IMR-90 (cell line): ENCODE results near the gene C2orf49. TPM values are rescaled to one million over a fixed set of nuclear protein-coding genes. Genes with fewer than 3 reads are reported as not detected.

Experiments used
- ATAC-seq: fragments of 200-7000 bp; cut with Tn5 transposase; 2 replicates; pipeline ENCODE4 v1.9.1; 2020; ENCODE audit warnings: low read depth, mild to moderate bottlenecking, moderate library complexity
- BruUV-seq: library from RNA; stranded (reverse); fragments of 400-500 nt; replicated peaks from 2 replicates; lab custom pipeline; 2021; lab: Mats Ljungman, UMichigan
- CTCF ChIA-PET: fragments of 300-600 bp; formaldehyde crosslinking; extraction: SDS; loops from one replicate; lab custom pipeline; 2021; ENCODE audit warnings: antibody characterized with exemption; lab: Yijun Ruan, JAX
- POLR2A ChIA-PET: fragments of 300-600 bp; sonication (Branson Sonifier 250); formaldehyde crosslinking; loops from one replicate; lab custom pipeline; 2022; ENCODE audit warnings: antibody characterized with exemption; ENCODE audit not compliant: unreplicated experiment; lab: Charles Lee
- DNase-seq: peaks from one replicate; pipeline ENCODE4 v3.0.0; 2013
- H2AFZ ChIP-seq: replicated peaks from 2 replicates; pipeline ENCODE3; 2013; ENCODE audit warnings: low read length, mild to moderate bottlenecking; ENCODE audit not compliant: poor library complexity
- H2AK5ac ChIP-seq: 2 replicates; pipeline ENCODE4 v1.6.1; 2013; ENCODE audit warnings: low read depth, low read length, inconsistent platforms
- H2AK9ac ChIP-seq: replicated peaks from 2 replicates; pipeline ENCODE3; 2013; ENCODE audit warnings: mild to moderate bottlenecking, low read depth, low read length, moderate library complexity; ENCODE audit not compliant: poor library complexity
- H2BK120ac ChIP-seq: 2 replicates; pipeline ENCODE4 v1.6.1; 2013; ENCODE audit warnings: low read depth, low read length, inconsistent platforms
- H2BK15ac ChIP-seq: 3 replicates; pipeline ENCODE4 v1.6.1; 2013; ENCODE audit warnings: low read depth, low read length, inconsistent platforms
- H2BK20ac ChIP-seq: 2 replicates; pipeline ENCODE4 v1.6.1; 2013; ENCODE audit warnings: low read depth, mild to moderate bottlenecking, inconsistent platforms, low read length, moderate library complexity
- H2BK5ac ChIP-seq: 2 replicates; pipeline ENCODE4 v1.6.1; 2013; ENCODE audit warnings: mild to moderate bottlenecking, low read depth, low read length, inconsistent platforms; ENCODE audit not compliant: poor library complexity, severe bottlenecking
- H3K14ac ChIP-seq: replicated peaks from 2 replicates; pipeline ENCODE4 v1.6.1; 2013; ENCODE audit warnings: low read depth, low read length, inconsistent platforms
- H3K18ac ChIP-seq: 2 replicates; pipeline ENCODE4 v1.6.1; 2013; ENCODE audit warnings: low read depth, low read length, control low read depth
- H3K23ac ChIP-seq: 2 replicates; pipeline ENCODE4 v1.6.1; 2013; ENCODE audit warnings: low read depth, low read length, inconsistent platforms
- H3K27ac ChIP-seq: 2 replicates; pipeline ENCODE4 v1.5.1; 2013; ENCODE audit warnings: mild to moderate bottlenecking, control low read depth, low read length; ENCODE audit not compliant: insufficient read depth
- H3K27me3 ChIP-seq: 2 replicates; pipeline ENCODE4 v1.6.1; 2013; ENCODE audit warnings: low read length; ENCODE audit not compliant: control insufficient read depth, insufficient read depth
- H3K36me3 ChIP-seq: 2 replicates; pipeline ENCODE4 v1.6.1; 2013; ENCODE audit warnings: low read length, mixed read lengths; ENCODE audit not compliant: control insufficient read depth, insufficient read depth
- H3K4ac ChIP-seq: 2 replicates; pipeline ENCODE4 v1.6.1; 2013; ENCODE audit warnings: low read depth, low read length, inconsistent platforms
- H3K4me1 ChIP-seq: 2 replicates; pipeline ENCODE4 v1.6.1; 2013; ENCODE audit warnings: low read length, mixed read lengths; ENCODE audit not compliant: control insufficient read depth, insufficient read depth
- H3K4me2 ChIP-seq: 2 replicates; pipeline ENCODE4 v1.6.1; 2013; ENCODE audit warnings: low read depth, mild to moderate bottlenecking, control low read depth, low read length, moderate library complexity
- H3K4me3 ChIP-seq: 2 replicates; pipeline ENCODE4 v1.5.1; 2013; ENCODE audit warnings: low read depth, mild to moderate bottlenecking, control low read depth, low read length, moderate library complexity; ENCODE audit not compliant: insufficient read depth
- H3K56ac ChIP-seq: 2 replicates; pipeline ENCODE4 v1.6.1; 2013; ENCODE audit warnings: low read length, inconsistent platforms; ENCODE audit not compliant: insufficient read depth; ENCODE audit errors: extremely low read depth
- H3K79me1 ChIP-seq, 2 experiments: 2 replicates each; pipeline ENCODE4 v1.6.1; 2013; ENCODE audit warnings: low read length in 2 of 2, inconsistent platforms in 1 of 2, low read depth in 1 of 2
- H3K9ac ChIP-seq: 2 replicates; pipeline ENCODE4 v1.6.1; 2013; ENCODE audit warnings: low read depth, low read length, control low read depth
- H3K9me1 ChIP-seq: 2 replicates; pipeline ENCODE4 v1.6.1; 2013; ENCODE audit warnings: low read length, inconsistent platforms; ENCODE audit not compliant: insufficient read depth
- H3K9me3 ChIP-seq: 2 replicates; pipeline ENCODE4 v1.6.1; 2013; ENCODE audit warnings: low read length; ENCODE audit not compliant: control insufficient read depth, insufficient read depth
- H4K20me1 ChIP-seq: 2 replicates; pipeline ENCODE4 v1.6.1; 2013; ENCODE audit warnings: low read length, inconsistent platforms; ENCODE audit not compliant: insufficient read depth
- H4K5ac ChIP-seq: 2 replicates; pipeline ENCODE4 v1.6.1; 2013; ENCODE audit warnings: mild to moderate bottlenecking, low read depth, low read length, control low read depth
- H4K8ac ChIP-seq, 2 experiments: 2 replicates each; pipeline ENCODE4 v1.6.1; 2013; ENCODE audit warnings: low read depth in 2 of 2, low read length in 2 of 2, control low read depth in 1 of 2, inconsistent platforms in 1 of 2
- H4K91ac ChIP-seq: 2 replicates; pipeline ENCODE4 v1.6.1; 2013; ENCODE audit warnings: low read depth, low read length, inconsistent platforms; ENCODE audit not compliant: insufficient read depth
- BHLHE40 ChIP-seq: fragments of 150-350 bp; IDR thresholded peaks from 2 replicates; pipeline ENCODE4 v1.6.1; 2016; ENCODE audit warnings: mild to moderate bottlenecking, low read depth, low read length
- CEBPB ChIP-seq: IDR thresholded peaks from 2 replicates; pipeline ENCODE4 v1.6.1; 2012; ENCODE audit warnings: low read depth, low read length, improper control_type of control experiment
- CHD1 ChIP-seq: IDR thresholded peaks from 2 replicates; pipeline ENCODE4 v1.6.1; 2012; ENCODE audit warnings: low read depth, low read length, improper control_type of control experiment
- CTCF ChIP-seq: conservative IDR thresholded peaks from 2 replicates; pipeline ENCODE4 v1.5.1; 2012; ENCODE audit warnings: mild to moderate bottlenecking, low read depth, low read length, improper control_type of control experiment
- ELK1 ChIP-seq: fragments of 150-350 bp; IDR thresholded peaks from 2 replicates; pipeline ENCODE4 v1.6.1; 2016; ENCODE audit warnings: low read depth, mild to moderate bottlenecking, low read length, moderate library complexity, borderline replicate concordance
- FOS ChIP-seq: fragments of 150-350 bp; IDR thresholded peaks from 2 replicates; pipeline ENCODE4 v1.6.1; 2016; ENCODE audit warnings: low read depth, low read length
- POLR2A ChIP-seq: IDR thresholded peaks from 2 replicates; pipeline ENCODE4 v1.6.1; 2012; ENCODE audit warnings: mild to moderate bottlenecking, low read depth, low read length
- RAD21 ChIP-seq: IDR thresholded peaks from 2 replicates; pipeline ENCODE4 v1.6.1; 2012; ENCODE audit warnings: low read length, improper control_type of control experiment
- RCOR1 ChIP-seq: IDR thresholded peaks from 2 replicates; pipeline ENCODE4 v1.6.1; 2012; ENCODE audit warnings: mild to moderate bottlenecking, low read length, improper control_type of control experiment; ENCODE audit not compliant: insufficient replicate concordance
- RFX5 ChIP-seq: IDR thresholded peaks from 2 replicates; pipeline ENCODE4 v1.8.0; 2012; ENCODE audit warnings: low read depth, mild to moderate bottlenecking, low read length, moderate library complexity
- WGBS, 2 experiments: methylation state at CpG; one replicate each; pipeline versions ENCODE4 v1.1.5 to v1.1.7; 2013; ENCODE audit warnings: missing lambda C conversion rate in 2 of 2; ENCODE audit not compliant: insufficient read length in 1 of 2; ENCODE audit errors: extremely low coverage in 2 of 2; 5-methylcytosine and 5-hydroxymethylcytosine counted together
- dilution Hi-C: fragments of 300-500 bp; cut with HindIII; formaldehyde crosslinking; loops from one replicate; pipeline ENCODE4 v1.14.3; 2018; ENCODE audit warnings: low sequenced_read_pairs; ENCODE audit not compliant: unreplicated experiment
- in situ Hi-C: fragments of 300-500 bp; cut with MboI; formaldehyde crosslinking; loops from 3 replicates; pipeline ENCODE4 v1.14.3; 2019; ENCODE audit warnings: low sequenced_read_pairs, inconsistent platforms, mixed read lengths
- intact Hi-C: fragments of 100-400 bp; cut with micrococcal nuclease; formaldehyde crosslinking; loops from 2 replicates; pipeline ENCODE4 v1.10.0; 2022
- polyA plus RNA-seq, 3 experiments: library from polyadenylated mRNA; depleted of rRNA; stranded (reverse); fragments of >200 nt; gene quantifications; 2 replicates each; pipeline ENCODE4 v1.2.3, GENCODE V29; 2012; ENCODE audit warnings: low replicate concordance in 1 of 3
- total RNA-seq: library from RNA; depleted of rRNA; stranded (reverse); fragments of >200 nt; gene quantifications from 2 replicates; pipeline ENCODE4 v1.2.3, GENCODE V29; 2012

Gene C2orf49
- total and polyA plus RNA-seq, 2 of the 4 experiments (the other 2 are of a cell fraction): 3.8 to 8.5 TPM

- TF ChIP-seq RCOR1 (no peak), RFX5 (no peak), CEBPB (no peak), CHD1 (no peak), CTCF (no peak), POLR2A (no peak), ELK1 (no peak), RAD21 (no peak), FOS (no peak), BHLHE40 (no peak)
- no TSS peak for BruUV-seq
- Histone ChIP-seq H3K9me1 (peaks cover 10% of the 10 kb centered on the region; the same call in 1 of the 2 replicates), H2BK15ac (no peak overlapping the region), H3K18ac (no peak overlapping the region), H2AK9ac (peak overlapping the region; percentile 23), H2AFZ (no peak overlapping the region), H4K91ac (no peak overlapping the region), H3K4me3 (no peak overlapping the region), H3K4me2 (no peak overlapping the region), H2BK120ac (no peak overlapping the region), H2BK20ac (no peak overlapping the region), H2AK5ac (no peak overlapping the region), H3K23ac (no peak overlapping the region), H3K27ac (0 out of 2 replicates have a peak overlapping the region, but pooled peaks have one; percentile 3), H2BK5ac (peak overlapping the region; percentile 18), H3K56ac (no peak overlapping the region), H3K9me3 (no peaks in the 10 kb centered on the region), H3K14ac (no peak overlapping the region), H3K27me3 (no peaks in the 10 kb centered on the region), H3K36me3 (peaks cover 84% of the 10 kb centered on the region), H4K20me1 (peaks cover 55% of the 10 kb centered on the region), H3K79me1 (peaks cover 58 to 89% of the 10 kb centered on the region in 2 experiments), H3K4me1 (peaks cover 11% of the 10 kb centered on the region), H3K4ac (no peak overlapping the region), H4K5ac (no peak overlapping the region), H3K9ac (no peak overlapping the region), H4K8ac (no peak overlapping the region; a peak in 1 of 4 replicates)
- ChIA-PET CTCF (no interaction called here), POLR2A (no interaction called here)
- WGBS, 2 experiments: 60% methylated on average over 1 of the region's 3 CpGs; no CpG with 5 or more reads in 1 of the 2 experiments
- DNase-seq (no peak), ATAC-seq (no peak)
- in situ Hi-C loops: loop anchor here (5.0 kb wide), 1 partner anchor 152 kb away; no protein-coding TSS in a partner anchor
- dilution Hi-C loops: no loop called here
- intact Hi-C loops: no loop called here
Observed at GRCh38 chr2:105365206-105365605, 27.9 kb downstream of the C2orf49 start.
